K562 (cell line): ENCODE measurements around the gene YPEL3. TPM values are rescaled to one million over a fixed set of nuclear protein-coding genes. Genes with fewer than 3 reads are reported as not detected.

Source experiments
- CXXC5 ChIP-seq: fragments of 250-450 bp; sonication (Bioruptor Pico); IDR thresholded peaks from 2 replicates; pipeline ENCODE4 v1.8.0; 2022; ENCODE audit warnings: inconsistent platforms, mild to moderate bottlenecking, moderate library complexity
- EWSR1 ChIP-seq: fragments of 450-650 bp; IDR thresholded peaks from 2 replicates; pipeline ENCODE4 v1.6.1; 2018; ENCODE audit warnings: borderline replicate concordance, mild to moderate bottlenecking, low read depth, moderate library complexity; ENCODE audit not compliant: partially characterized antibody
- GTF2A2 ChIP-seq: IDR thresholded peaks from 2 replicates; pipeline ENCODE4 v1.6.1; 2016; ENCODE audit warnings: mild to moderate bottlenecking, missing genetic modification characterization, missing compliant biosample characterization
- NR2C2 ChIP-seq, 2 experiments: fragments of 200-800 bp in 1 of 2; sonication (Bioruptor generic) in 1 of 2; sonication (generic) in 1 of 2; formaldehyde crosslinking in 1 of 2; IDR thresholded peaks; 2 replicates each; pipeline versions ENCODE4 v1.6.1 to v1.8.0; 2016 to 2022; ENCODE audit warnings: mild to moderate bottlenecking in 1 of 2, missing compliant biosample characterization in 1 of 2, missing genetic modification characterization in 1 of 2, missing genetic modification reagents in 1 of 2
- NR2F6 ChIP-seq: fragments of 450-650 bp; formaldehyde crosslinking; IDR thresholded peaks from 2 replicates; pipeline ENCODE4 v1.4.0; 2020; ENCODE audit warnings: mild to moderate bottlenecking
- POLR2A ChIP-seq: fragments of 450-650 bp; conservative IDR thresholded peaks from 2 replicates; pipeline ENCODE4 v1.6.1; 2016
- TCFL5 ChIP-seq: fragments of 250-450 bp; sonication (Bioruptor Pico); conservative IDR thresholded peaks from 2 replicates; pipeline ENCODE4 v1.6.1; 2021; ENCODE audit warnings: mild to moderate bottlenecking, moderate library complexity, matching md5 sums
- ZNF384 ChIP-seq: IDR thresholded peaks from 2 replicates; pipeline ENCODE4 v1.6.1; 2012; ENCODE audit warnings: low read depth, low read length, improper control_type of control experiment
- ZNF57 ChIP-seq: fragments of 450-650 bp; formaldehyde crosslinking; IDR thresholded peaks from 2 replicates; pipeline ENCODE4 v1.4.0; 2020; ENCODE audit warnings: mild to moderate bottlenecking, moderate library complexity
- polyA plus RNA-seq, 8 experiments: library from polyadenylated mRNA; depleted of rRNA in 4 of 8; stranded (reverse) in 5 of 8; unstranded in 3 of 8; fragments of >200 nt; fragmentation: Nextera tagmentation in 2 of 8; fragmentation: Illumina TruSeq in 1 of 8; extraction: Ambion mirVana in 2 of 8; extraction: Trizol in 1 of 8; gene quantifications; 2 replicates each; pipeline versions ENCODE4 v1.2.1 to v1.2.3, GENCODE V29; 2011 to 2014; ENCODE audit warnings: inconsistent platforms in 1 of 8, missing spikeins in 1 of 8
- total RNA-seq, 7 experiments: library from RNA; depleted of rRNA in 6 of 7; stranded (reverse); fragments of >200 nt in 6 of 7; fragmentation: Illumina TruSeq in 2 of 7; extraction: Trizol in 2 of 7; gene quantifications; 2 replicates each; pipeline versions ENCODE4 v1.2.1 to v1.2.3, GENCODE V29; 2011 to 2021; ENCODE audit warnings: low replicate concordance in 1 of 7
- TF ChIP-seq, protein P1 (sequence below): fragments of 450-650 bp; IDR thresholded peaks from 2 replicates; pipeline ENCODE4 v1.6.1; 2017; ENCODE audit warnings: mild to moderate bottlenecking, moderate library complexity
- TF ChIP-seq, protein P2 (sequence below): fragments of 250-450 bp; sonication (Bioruptor Pico); IDR thresholded peaks from 2 replicates; pipeline ENCODE4 v1.8.0; 2021; ENCODE audit warnings: borderline replicate concordance, mild to moderate bottlenecking, moderate library complexity; ENCODE audit not compliant: poor library complexity, severe bottlenecking
- TF ChIP-seq, protein P3 (sequence below): sonication (generic); formaldehyde crosslinking; IDR thresholded peaks from 2 replicates; pipeline ENCODE4 v1.8.0; 2023; ENCODE audit warnings: mild to moderate bottlenecking, missing genetic modification reagents
- TF ChIP-seq, protein P4 (sequence below): sonication (generic); formaldehyde crosslinking; IDR thresholded peaks from 2 replicates; pipeline ENCODE4 v1.8.0; 2023; ENCODE audit warnings: mild to moderate bottlenecking, missing genetic modification reagents
- TF ChIP-seq, protein P5 (sequence below): sonication (generic); formaldehyde crosslinking; IDR thresholded peaks from 2 replicates; pipeline ENCODE4 v1.8.0; 2022; ENCODE audit warnings: mild to moderate bottlenecking, missing genetic modification reagents
- TF ChIP-seq, protein P6 (sequence below), 2 experiments: IDR thresholded peaks; 2 replicates each; pipeline ENCODE4 v1.6.1; 2011; ENCODE audit warnings: borderline replicate concordance in 1 of 2, control low read depth in 1 of 2, low read depth in 1 of 2, low read length in 1 of 2, mild to moderate bottlenecking in 1 of 2, mixed read lengths in 1 of 2, moderate library complexity in 1 of 2; ENCODE audit not compliant: insufficient read depth in 1 of 2, insufficient read length in 1 of 2, poor library complexity in 1 of 2, severe bottlenecking in 1 of 2; ENCODE audit errors: extremely low read depth in 1 of 2

The YPEL3 gene
- total and polyA plus RNA-seq, 9 of the 15 experiments (the other 6 are each of a cell fraction or from before 2014, with no cell fraction given), result 0.41 to 15.0 (median 2.9) TPM

DNA sequence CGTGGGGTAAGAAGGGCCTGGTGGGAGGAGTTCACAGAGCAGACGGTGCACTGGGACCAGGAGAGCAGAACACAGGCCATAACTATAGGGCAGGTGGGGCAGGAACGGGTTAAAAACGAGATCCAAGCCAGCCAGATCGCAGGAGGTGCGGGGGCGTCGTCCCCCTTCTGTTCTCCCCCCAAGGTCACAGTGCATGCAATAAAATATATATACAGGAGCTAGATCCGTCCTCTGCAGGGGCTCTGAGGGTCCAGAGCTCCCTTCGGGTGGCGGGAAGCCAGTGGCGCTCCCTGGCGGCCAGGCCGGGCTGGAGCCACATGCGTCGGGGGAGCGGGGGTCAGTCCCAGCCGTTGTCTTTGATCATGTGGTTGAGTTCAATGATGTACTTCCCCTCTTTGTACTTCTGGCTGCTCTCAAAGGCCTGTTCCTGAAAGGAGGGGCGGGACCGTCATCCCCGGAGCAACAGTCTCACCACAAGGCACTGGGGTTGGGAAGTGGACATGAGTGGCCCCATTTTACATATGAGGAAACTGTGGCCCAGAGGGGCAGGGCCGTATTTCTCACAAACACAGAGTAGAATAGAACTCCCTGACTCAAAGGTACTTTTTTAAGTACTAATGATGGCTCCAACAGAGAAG lies 3.5 kb downstream of the YPEL3 start (continued):
- no peak for TF ChIP-seq NR2F6
- TF ChIP-seq, protein P1, sequence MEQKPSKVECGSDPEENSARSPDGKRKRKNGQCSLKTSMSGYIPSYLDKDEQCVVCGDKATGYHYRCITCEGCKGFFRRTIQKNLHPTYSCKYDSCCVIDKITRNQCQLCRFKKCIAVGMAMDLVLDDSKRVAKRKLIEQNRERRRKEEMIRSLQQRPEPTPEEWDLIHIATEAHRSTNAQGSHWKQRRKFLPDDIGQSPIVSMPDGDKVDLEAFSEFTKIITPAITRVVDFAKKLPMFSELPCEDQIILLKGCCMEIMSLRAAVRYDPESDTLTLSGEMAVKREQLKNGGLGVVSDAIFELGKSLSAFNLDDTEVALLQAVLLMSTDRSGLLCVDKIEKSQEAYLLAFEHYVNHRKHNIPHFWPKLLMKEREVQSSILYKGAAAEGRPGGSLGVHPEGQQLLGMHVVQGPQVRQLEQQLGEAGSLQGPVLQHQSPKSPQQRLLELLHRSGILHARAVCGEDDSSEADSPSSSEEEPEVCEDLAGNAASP, result no peak
- TF ChIP-seq POLR2A, result peak; percentile 58
- TF ChIP-seq, protein P2, sequence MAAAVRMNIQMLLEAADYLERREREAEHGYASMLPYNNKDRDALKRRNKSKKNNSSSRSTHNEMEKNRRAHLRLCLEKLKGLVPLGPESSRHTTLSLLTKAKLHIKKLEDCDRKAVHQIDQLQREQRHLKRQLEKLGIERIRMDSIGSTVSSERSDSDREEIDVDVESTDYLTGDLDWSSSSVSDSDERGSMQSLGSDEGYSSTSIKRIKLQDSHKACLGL (CRISPR knock-in tag), result peak; percentile 68
- TF ChIP-seq, protein P3, sequence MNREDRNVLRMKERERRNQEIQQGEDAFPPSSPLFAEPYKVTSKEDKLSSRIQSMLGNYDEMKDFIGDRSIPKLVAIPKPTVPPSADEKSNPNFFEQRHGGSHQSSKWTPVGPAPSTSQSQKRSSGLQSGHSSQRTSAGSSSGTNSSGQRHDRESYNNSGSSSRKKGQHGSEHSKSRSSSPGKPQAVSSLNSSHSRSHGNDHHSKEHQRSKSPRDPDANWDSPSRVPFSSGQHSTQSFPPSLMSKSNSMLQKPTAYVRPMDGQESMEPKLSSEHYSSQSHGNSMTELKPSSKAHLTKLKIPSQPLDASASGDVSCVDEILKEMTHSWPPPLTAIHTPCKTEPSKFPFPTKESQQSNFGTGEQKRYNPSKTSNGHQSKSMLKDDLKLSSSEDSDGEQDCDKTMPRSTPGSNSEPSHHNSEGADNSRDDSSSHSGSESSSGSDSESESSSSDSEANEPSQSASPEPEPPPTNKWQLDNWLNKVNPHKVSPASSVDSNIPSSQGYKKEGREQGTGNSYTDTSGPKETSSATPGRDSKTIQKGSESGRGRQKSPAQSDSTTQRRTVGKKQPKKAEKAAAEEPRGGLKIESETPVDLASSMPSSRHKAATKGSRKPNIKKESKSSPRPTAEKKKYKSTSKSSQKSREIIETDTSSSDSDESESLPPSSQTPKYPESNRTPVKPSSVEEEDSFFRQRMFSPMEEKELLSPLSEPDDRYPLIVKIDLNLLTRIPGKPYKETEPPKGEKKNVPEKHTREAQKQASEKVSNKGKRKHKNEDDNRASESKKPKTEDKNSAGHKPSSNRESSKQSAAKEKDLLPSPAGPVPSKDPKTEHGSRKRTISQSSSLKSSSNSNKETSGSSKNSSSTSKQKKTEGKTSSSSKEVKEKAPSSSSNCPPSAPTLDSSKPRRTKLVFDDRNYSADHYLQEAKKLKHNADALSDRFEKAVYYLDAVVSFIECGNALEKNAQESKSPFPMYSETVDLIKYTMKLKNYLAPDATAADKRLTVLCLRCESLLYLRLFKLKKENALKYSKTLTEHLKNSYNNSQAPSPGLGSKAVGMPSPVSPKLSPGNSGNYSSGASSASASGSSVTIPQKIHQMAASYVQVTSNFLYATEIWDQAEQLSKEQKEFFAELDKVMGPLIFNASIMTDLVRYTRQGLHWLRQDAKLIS, result no peak
- TF ChIP-seq TCFL5 (CRISPR knock-in tag), result peak; percentile 94
- TF ChIP-seq ZNF57 (CRISPR knock-in tag), result peak; percentile 61; the same call in 1 of the 2 replicates
- TF ChIP-seq ZNF384, result no peak; the same call in 1 of the 2 replicates
- no peak for TF ChIP-seq EWSR1
- TF ChIP-seq, protein P4, sequence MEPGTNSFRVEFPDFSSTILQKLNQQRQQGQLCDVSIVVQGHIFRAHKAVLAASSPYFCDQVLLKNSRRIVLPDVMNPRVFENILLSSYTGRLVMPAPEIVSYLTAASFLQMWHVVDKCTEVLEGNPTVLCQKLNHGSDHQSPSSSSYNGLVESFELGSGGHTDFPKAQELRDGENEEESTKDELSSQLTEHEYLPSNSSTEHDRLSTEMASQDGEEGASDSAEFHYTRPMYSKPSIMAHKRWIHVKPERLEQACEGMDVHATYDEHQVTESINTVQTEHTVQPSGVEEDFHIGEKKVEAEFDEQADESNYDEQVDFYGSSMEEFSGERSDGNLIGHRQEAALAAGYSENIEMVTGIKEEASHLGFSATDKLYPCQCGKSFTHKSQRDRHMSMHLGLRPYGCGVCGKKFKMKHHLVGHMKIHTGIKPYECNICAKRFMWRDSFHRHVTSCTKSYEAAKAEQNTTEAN (CRISPR knock-in tag), result no peak
- TF ChIP-seq GTF2A2 (tag), result no peak
- TF ChIP-seq, protein P5, sequence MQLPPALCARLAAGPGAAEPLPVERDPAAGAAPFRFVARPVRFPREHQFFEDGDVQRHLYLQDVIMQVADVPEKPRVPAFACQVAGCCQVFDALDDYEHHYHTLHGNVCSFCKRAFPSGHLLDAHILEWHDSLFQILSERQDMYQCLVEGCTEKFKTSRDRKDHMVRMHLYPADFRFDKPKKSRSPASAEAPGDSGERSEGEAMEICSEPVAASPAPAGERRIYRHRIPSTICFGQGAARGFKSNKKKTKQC (CRISPR knock-in tag), result peak; percentile 1; the same call in 1 of the 2 replicates
- peak; percentile 71; the same call in 1 of the 2 replicates for TF ChIP-seq NR2C2 (CRISPR knock-in tag; IDR thresholded peaks at IDR 0.05)
- TF ChIP-seq NR2C2 (tag; IDR thresholded peaks at IDR 0.05), result peak; percentile 92
- TF ChIP-seq, protein P6, sequence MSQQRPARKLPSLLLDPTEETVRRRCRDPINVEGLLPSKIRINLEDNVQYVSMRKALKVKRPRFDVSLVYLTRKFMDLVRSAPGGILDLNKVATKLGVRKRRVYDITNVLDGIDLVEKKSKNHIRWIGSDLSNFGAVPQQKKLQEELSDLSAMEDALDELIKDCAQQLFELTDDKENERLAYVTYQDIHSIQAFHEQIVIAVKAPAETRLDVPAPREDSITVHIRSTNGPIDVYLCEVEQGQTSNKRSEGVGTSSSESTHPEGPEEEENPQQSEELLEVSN (IDR thresholded peaks at IDR 0.05; ENCODE audit: borderline replicate concordance in 1 of 2, extremely low read depth in 1 of 2, insufficient read depth in 1 of 2, insufficient read length in 1 of 2, low read depth in 1 of 2, low read length in 1 of 2, poor library complexity in 1 of 2, severe bottlenecking in 1 of 2), result peak; percentile 93 to 99
- TF ChIP-seq CXXC5 (CRISPR knock-in tag), result peak; percentile 94
